Stomach (tissue), 9 donors: ENCODE results near the gene GPR89B. TPM values are rescaled to one million over a fixed set of nuclear protein-coding genes. Genes with fewer than 3 reads are reported as not detected.
"Not testable (repeated sequence)": the region's sequence is repeated elsewhere in the genome, so short reads cannot be mapped to it uniquely, and the experiment has no call there.

ENCODE experiments used
- DNase-seq, 2 donors: peaks; one replicate each; pipeline versions ENCODE4 v3.0.0 to v3.0.0-alpha.2; 2013 to 2019
- H3K27ac ChIP-seq, 5 donors: fragments of 200-600 bp in 4 of 5; sonication (generic) in 4 of 5; one replicate each; pipeline ENCODE4 v1.5.1; 2013 to 2019; ENCODE audit warnings: mild to moderate bottlenecking in 1 of 5, moderate library complexity in 1 of 5
- H3K27me3 ChIP-seq, 3 donors: fragments of 200-600 bp; sonication (generic); one replicate each; pipeline ENCODE4 v1.5.1; 2017 to 2019; ENCODE audit warnings: mixed run types in 1 of 3
- H3K36me3 ChIP-seq, 4 donors: fragments of 200-600 bp; sonication (generic); 1 replicate in 3 of 4; 2 replicates in 1 of 4; pipeline ENCODE4 v1.5.1; 2016 to 2019
- H3K4me1 ChIP-seq, 4 donors: fragments of 200-600 bp; sonication (generic); one replicate each; pipeline ENCODE4 v1.5.1; 2016 to 2019
- H3K4me3 ChIP-seq, 4 donors: fragments of 200-600 bp; sonication (generic) in 3 of 4; one replicate each; pipeline ENCODE4 v1.5.1; 2016 to 2019; ENCODE audit warnings: mild to moderate bottlenecking in 1 of 4
- H3K9me3 ChIP-seq, 4 donors: fragments of 200-600 bp; sonication (generic); one replicate each; pipeline ENCODE4 v1.5.1; 2016 to 2019
- WGBS, 5 donors: extraction: QIAGEN DNeasy Blood & Tissue Kit in 3 of 5; methylation state at CpG; one replicate each; pipeline versions ENCODE4 v1.1.5 to v1.1.7; 2013 to 2018; 5-methylcytosine and 5-hydroxymethylcytosine counted together
- intact Hi-C: fragments of 100-400 bp; cut with DNase I; formaldehyde crosslinking; loops from one replicate; pipeline ENCODE4 v1.15.1; 2023; ENCODE audit warnings: low total_unique reads
- polyA plus RNA-seq, 3 donors: library from polyadenylated mRNA; stranded (reverse); fragments of 200-250 nt; gene quantifications; one replicate each; pipeline ENCODE4 v1.2.3, GENCODE V29; 2013
- total RNA-seq, 5 donors: library from RNA; depleted of rRNA; stranded (reverse); fragments of >200 nt; gene quantifications; one replicate each; pipeline versions ENCODE4 v1.1.0 to v1.2.3, GENCODE V29; 2014 to 2016
- donor health status: healthy with polysubstance abuse.
- donor health status: Bipolar disorder and iron deficiency.
- donor health status: healthy.

Gene GPR89B
- total and polyA plus RNA-seq, 8 donors = 2.3 to 43.1 (median 10.2) TPM

- H3K27ac ChIP-seq, H3K27me3 ChIP-seq, H3K9me3 ChIP-seq, DNase-seq, H3K4me3 ChIP-seq, intact Hi-C loops, H3K4me1 ChIP-seq: not testable (repeated sequence)
- no CpG with 5 or more reads among the region's 1 CpG for WGBS, 5 donors
- peaks cover 0 to 10% (median 4%) of the 10 kb centered on the region in 4 donors for H3K36me3 ChIP-seq
These were observed 38.4 kb downstream of the GPR89B start for GRCh38 chr1:147966657-147967056.

- DNase-seq, intact Hi-C loops, H3K9me3 ChIP-seq: not testable (repeated sequence)
These were observed 50.9 kb downstream of the GPR89B start for GRCh38 chr1:147978896-147979651.

GRCh38 chr1:147985374-147985773, 57.2 kb downstream of the GPR89B start:
- peaks cover 0 to 11% (median 8%) of the 10 kb centered on the region in 4 donors for H3K36me3 ChIP-seq
- H3K4me3 ChIP-seq, intact Hi-C loops, H3K4me1 ChIP-seq, H3K27ac ChIP-seq, DNase-seq, H3K9me3 ChIP-seq, H3K27me3 ChIP-seq: not testable (repeated sequence)
- 59 to 70% (median 62%) methylated on average over 2 of the region's 2 CpGs for WGBS, 5 donors

More at GRCh38 chr1:147978896-147979651, 50.9 kb downstream of the GPR89B start:
- peaks cover 0 to 18% (median 8%) of the 10 kb centered on the region in 4 donors for H3K36me3 ChIP-seq
- H3K4me1 ChIP-seq, H3K27ac ChIP-seq, H3K27me3 ChIP-seq, H3K4me3 ChIP-seq: not testable (repeated sequence)
- WGBS, 5 donors = 82 to 96% (median 93%) methylated on average over 2 to 3 of the region's 6 CpGs

- H3K4me1 ChIP-seq, intact Hi-C loops, H3K4me3 ChIP-seq, H3K27ac ChIP-seq, H3K27me3 ChIP-seq, DNase-seq, H3K36me3 ChIP-seq, H3K9me3 ChIP-seq: not testable (repeated sequence)
- 62 to 79% (median 73%) methylated on average over 3 of the region's 3 CpGs for WGBS, 5 donors
These were observed 59.7 kb downstream of the GPR89B start for GRCh38 chr1:147987893-147988292.

- peaks cover 0 to 11% (median 3%) of the 10 kb centered on the region in 4 donors for H3K36me3 ChIP-seq
- WGBS, 5 donors = 88 to 98% (median 92%) methylated on average over 4 of the region's 4 CpGs
- H3K4me1 ChIP-seq, H3K27ac ChIP-seq, H3K9me3 ChIP-seq, intact Hi-C loops, DNase-seq, H3K4me3 ChIP-seq, H3K27me3 ChIP-seq: not testable (repeated sequence)
These were observed 64.7 kb downstream of the GPR89B start for GRCh38 chr1:147992916-147993315.

- WGBS, 5 donors = 87 to 93% (median 88%) methylated on average over 4 of the region's 4 CpGs
- H3K36me3 ChIP-seq = peaks cover 0 to 11% (median 3%) of the 10 kb centered on the region in 4 donors
- H3K9me3 ChIP-seq, intact Hi-C loops, H3K4me1 ChIP-seq, H3K4me3 ChIP-seq, H3K27me3 ChIP-seq, DNase-seq, H3K27ac ChIP-seq: not testable (repeated sequence)
These were observed 65.2 kb downstream of the GPR89B start for GRCh38 chr1:147993400-147993799.

- H3K36me3 ChIP-seq = peaks cover 0 to 11% (median 3%) of the 10 kb centered on the region in 4 donors
- H3K9me3 ChIP-seq, H3K27me3 ChIP-seq, H3K27ac ChIP-seq, H3K4me3 ChIP-seq, H3K4me1 ChIP-seq, intact Hi-C loops, DNase-seq: not testable (repeated sequence)
- WGBS, 5 donors = 79 to 100% (median 93%) methylated on average over 2 to 3 of the region's 4 CpGs
These were observed 65.8 kb downstream of the GPR89B start for GRCh38 chr1:147993825-147994615.

GRCh38 chr1:147996088-147996487, 67.9 kb downstream of the GPR89B start:
- H3K36me3 ChIP-seq, H3K27me3 ChIP-seq, H3K4me3 ChIP-seq, H3K4me1 ChIP-seq, intact Hi-C loops, H3K27ac ChIP-seq, H3K9me3 ChIP-seq, DNase-seq: not testable (repeated sequence)
- 95 to 100% (median 100%) methylated on average over 1 of the region's 2 CpGs for WGBS, 5 donors

GRCh38 chr1:148007724-148008123, 79.5 kb downstream of the GPR89B start:
- H3K9me3 ChIP-seq, H3K4me1 ChIP-seq, H3K4me3 ChIP-seq, DNase-seq, H3K27ac ChIP-seq, intact Hi-C loops, H3K36me3 ChIP-seq: not testable (repeated sequence)
- peaks cover 0 to 31% (median 0%) of the 10 kb centered on the region in 3 donors for H3K27me3 ChIP-seq
- WGBS, 5 donors = 76 to 97% (median 93%) methylated on average over 3 of the region's 4 CpGs; no CpG with 5 or more reads in 1 of the 5 donors
